ENCODE measurements around the gene MED14.

The MED14 gene

GRCh38 chrX:40759374-40759773 is 24.0 kb upstream of the MED14 start:
- no peak for ATAC-seq
- TF ChIP-seq CSDC2 (CRISPR knock-in tag; IDR thresholded peaks at IDR 0.05): no peak

- TF ChIP-seq CSDC2 (CRISPR knock-in tag; IDR thresholded peaks at IDR 0.05) (no peak), PPARA (CRISPR knock-in tag; IDR thresholded peaks at IDR 0.05; ENCODE audit: borderline replicate concordance) (no peak), TSHZ2 (CRISPR knock-in tag; IDR thresholded peaks at IDR 0.05) (no peak), GLIS3 (CRISPR knock-in tag; IDR thresholded peaks at IDR 0.05) (no peak), ZNF565 (CRISPR knock-in tag; conservative IDR thresholded peaks at IDR 0.05; ENCODE audit: low read depth) (no peak), SNAI2 (CRISPR knock-in tag; IDR thresholded peaks at IDR 0.05) (no peak), PATZ1 (CRISPR knock-in tag; IDR thresholded peaks at IDR 0.05; ENCODE audit: borderline replicate concordance) (no peak), ZFP30 (CRISPR knock-in tag; IDR thresholded peaks at IDR 0.05) (no peak), BACH2 (CRISPR knock-in tag; IDR thresholded peaks at IDR 0.05; ENCODE audit: borderline replicate concordance) (no peak), TOX (CRISPR knock-in tag; IDR thresholded peaks at IDR 0.05; ENCODE audit: borderline replicate concordance) (no peak), ZNF70 (CRISPR knock-in tag; IDR thresholded peaks at IDR 0.05) (no peak), ARNTL (CRISPR knock-in tag; IDR thresholded peaks at IDR 0.05; ENCODE audit: borderline replicate concordance, low read depth) (no peak), CSRNP3 (CRISPR knock-in tag; IDR thresholded peaks at IDR 0.05) (no peak), ZFP3 (CRISPR knock-in tag; IDR thresholded peaks at IDR 0.05) (no peak), RARB (CRISPR knock-in tag; IDR thresholded peaks at IDR 0.05) (no peak)
- no peak for ATAC-seq
Observed at GRCh38 chrX:40757058-40757457, 21.7 kb upstream of the MED14 start.

- TF ChIP-seq CSRNP3 (CRISPR knock-in tag; IDR thresholded peaks at IDR 0.05): no peak
- TF ChIP-seq ZFP30 (CRISPR knock-in tag; IDR thresholded peaks at IDR 0.05): no peak
- no peak for TF ChIP-seq TOX (CRISPR knock-in tag; IDR thresholded peaks at IDR 0.05; ENCODE audit: borderline replicate concordance)
- TF ChIP-seq ZFP3 (CRISPR knock-in tag; IDR thresholded peaks at IDR 0.05): no peak
- no peak for TF ChIP-seq BACH2 (CRISPR knock-in tag; IDR thresholded peaks at IDR 0.05; ENCODE audit: borderline replicate concordance)
- TF ChIP-seq POU6F1 (CRISPR knock-in tag; IDR thresholded peaks at IDR 0.05; ENCODE audit: borderline replicate concordance, low read depth): no peak
- no peak for TF ChIP-seq TCF4 (CRISPR knock-in tag; IDR thresholded peaks at IDR 0.05; ENCODE audit: borderline replicate concordance)
- no peak for TF ChIP-seq ZNF70 (CRISPR knock-in tag; IDR thresholded peaks at IDR 0.05)
- TF ChIP-seq PPARA (CRISPR knock-in tag; IDR thresholded peaks at IDR 0.05; ENCODE audit: borderline replicate concordance): no peak
- TF ChIP-seq OSR1 (CRISPR knock-in tag; IDR thresholded peaks at IDR 0.05): no peak
- no peak for TF ChIP-seq ZC3H10 (CRISPR knock-in tag; IDR thresholded peaks at IDR 0.05)
- TF ChIP-seq ZNF565 (CRISPR knock-in tag; conservative IDR thresholded peaks at IDR 0.05; ENCODE audit: low read depth): no peak
- TF ChIP-seq PATZ1 (CRISPR knock-in tag; IDR thresholded peaks at IDR 0.05; ENCODE audit: borderline replicate concordance): no peak
- TF ChIP-seq CSDC2 (CRISPR knock-in tag; IDR thresholded peaks at IDR 0.05): no peak
- TF ChIP-seq RARB (CRISPR knock-in tag; IDR thresholded peaks at IDR 0.05): no peak
- ATAC-seq: no peak
Observed at GRCh38 chrX:40755291-40756249, 20.2 kb upstream of the MED14 start.
